IPS-20b (cell line): ENCODE results near the gene RGN.

ENCODE experiments used
- H3K27ac ChIP-seq: one replicate; pipeline ENCODE4 v1.5.1; 2013; ENCODE audit warnings: low read length
- H3K27me3 ChIP-seq: 2 replicates; pipeline ENCODE4 v1.6.1; 2013; ENCODE audit warnings: mild to moderate bottlenecking, low read length, inconsistent platforms; ENCODE audit not compliant: insufficient read depth
- H3K36me3 ChIP-seq: 2 replicates; pipeline ENCODE4 v1.6.1; 2013; ENCODE audit warnings: low read depth, mild to moderate bottlenecking, inconsistent platforms, low read length, moderate library complexity; ENCODE audit not compliant: insufficient read depth
- H3K4me1 ChIP-seq: 2 replicates; pipeline ENCODE4 v1.6.1; 2013; ENCODE audit warnings: mild to moderate bottlenecking, control low read depth, inconsistent platforms, low read length, moderate library complexity; ENCODE audit not compliant: insufficient read depth
- H3K4me3 ChIP-seq: 2 replicates; pipeline ENCODE4 v1.5.1; 2013; ENCODE audit warnings: mild to moderate bottlenecking, low read length, inconsistent platforms
- H3K9ac ChIP-seq: 2 replicates; pipeline ENCODE4 v1.6.1; 2013; ENCODE audit warnings: low read depth, mild to moderate bottlenecking, inconsistent platforms, low read length, moderate library complexity
- H3K9me3 ChIP-seq: 2 replicates; pipeline ENCODE4 v1.6.1; 2013; ENCODE audit warnings: mild to moderate bottlenecking, low read depth, low read length, inconsistent platforms; ENCODE audit not compliant: insufficient read depth

Gene RGN

GRCh38 chrX:47078129-47079043 is at the start of gene RGN:
Gene RGN (plus strand): TSS chrX:47078443. CDS start chrX:47081145, 2,702 bp downstream.
- Histone ChIP-seq H3K9ac (no peak within 1 kb of the TSS), H3K4me3 (peak within 1 kb of the TSS; percentile 47; the same call in 1 of the 2 replicates), H3K27ac (no peak within 1 kb of the TSS), H3K36me3 (no peaks in the 10 kb centered on the region), H3K9me3 (no peaks in the 10 kb centered on the region), H3K4me1 (no peaks in the 10 kb centered on the region), H3K27me3 (no peaks in the 10 kb centered on the region)

- H3K4me1 ChIP-seq: no peaks in the 10 kb centered on the region
- H3K27ac ChIP-seq: no peak overlapping the region
- H3K9me3 ChIP-seq: no peaks in the 10 kb centered on the region
- H3K9ac ChIP-seq: no peak overlapping the region
- no peak overlapping the region for H3K4me3 ChIP-seq
- H3K36me3 ChIP-seq: peaks cover 23% of the 10 kb centered on the region; the same call in 1 of the 2 replicates
- no peaks in the 10 kb centered on the region for H3K27me3 ChIP-seq
Observed at GRCh38 chrX:47030339-47030738, 47.9 kb upstream of the RGN start.

DNA sequence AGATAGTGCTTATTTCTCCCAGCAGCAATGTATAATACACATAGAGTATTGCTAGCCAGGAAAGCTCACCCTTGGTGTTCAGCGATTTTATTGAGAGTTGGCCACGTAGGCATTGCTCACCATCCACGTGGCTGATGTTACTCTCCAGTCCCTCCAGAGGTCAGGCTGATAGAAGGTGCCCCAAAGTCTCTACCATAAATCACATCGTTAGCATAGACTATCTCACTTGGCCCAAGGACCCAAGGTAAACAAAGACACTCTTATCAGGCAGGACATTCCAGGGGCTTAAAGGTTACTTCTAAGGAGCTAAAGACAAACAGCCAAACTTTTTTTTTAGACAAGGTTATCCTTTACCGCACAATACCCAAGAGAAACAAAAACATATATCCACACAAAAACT is 30.3 kb upstream of the RGN start:
- Histone ChIP-seq H3K4me1 (no peaks in the 10 kb centered on the region), H3K9me3 (no peaks in the 10 kb centered on the region), H3K9ac (no peak overlapping the region), H3K4me3 (no peak overlapping the region), H3K27me3 (no peaks in the 10 kb centered on the region), H3K36me3 (peaks cover 2% of the 10 kb centered on the region; the same call in 1 of the 2 replicates), H3K27ac (no peak overlapping the region)

GRCh38 chrX:47059142-47059874 is 18.9 kb upstream of the RGN start:
- Histone ChIP-seq H3K4me3 (no peak overlapping the region), H3K27ac (no peak overlapping the region), H3K9me3 (no peaks in the 10 kb centered on the region), H3K9ac (no peak overlapping the region), H3K36me3 (peaks cover 46% of the 10 kb centered on the region), H3K27me3 (no peaks in the 10 kb centered on the region), H3K4me1 (no peaks in the 10 kb centered on the region)

DNA sequence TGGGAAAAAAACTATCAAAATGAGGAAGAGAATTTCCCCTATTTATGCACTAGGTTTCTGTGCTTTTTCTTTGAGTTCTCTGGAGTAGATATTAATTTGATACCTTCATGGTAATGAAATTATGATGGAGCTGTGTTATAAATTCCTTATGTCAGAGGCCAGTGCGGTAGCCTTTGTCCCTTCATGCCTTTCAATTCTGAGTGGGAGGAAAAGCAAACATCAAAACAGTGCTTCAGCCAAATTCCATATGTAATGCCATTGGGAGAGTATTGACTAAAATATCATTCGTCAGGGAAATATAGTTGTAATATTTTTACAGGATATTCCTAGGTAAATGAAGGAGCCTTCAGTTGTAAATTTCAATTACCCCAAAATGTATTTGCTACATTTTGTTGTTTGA is 17.5 kb upstream of the RGN start:
- no peak overlapping the region for H3K9ac ChIP-seq
- H3K9me3 ChIP-seq: no peaks in the 10 kb centered on the region
- no peak overlapping the region for H3K4me3 ChIP-seq
- H3K27ac ChIP-seq: no peak overlapping the region
- peaks cover 37% of the 10 kb centered on the region for H3K36me3 ChIP-seq
- no peaks in the 10 kb centered on the region for H3K4me1 ChIP-seq
- no peaks in the 10 kb centered on the region for H3K27me3 ChIP-seq

- H3K9ac ChIP-seq: no peak overlapping the region
- peaks cover 30% of the 10 kb centered on the region for H3K36me3 ChIP-seq
- no peak overlapping the region for H3K27ac ChIP-seq
- no peak overlapping the region for H3K4me3 ChIP-seq
- H3K9me3 ChIP-seq: no peaks in the 10 kb centered on the region
- no peaks in the 10 kb centered on the region for H3K4me1 ChIP-seq
- H3K27me3 ChIP-seq: no peaks in the 10 kb centered on the region
Observed at GRCh38 chrX:47061238-47061919, 16.9 kb upstream of the RGN start.

GRCh38 chrX:47063179-47063578 is 15.1 kb upstream of the RGN start:
- H3K9me3 ChIP-seq: no peaks in the 10 kb centered on the region
- H3K27ac ChIP-seq: no peak overlapping the region
- no peaks in the 10 kb centered on the region for H3K27me3 ChIP-seq
- H3K4me1 ChIP-seq: no peaks in the 10 kb centered on the region
- no peak overlapping the region for H3K9ac ChIP-seq
- H3K4me3 ChIP-seq: no peak overlapping the region
- peaks cover 14% of the 10 kb centered on the region; the same call in 1 of the 2 replicates for H3K36me3 ChIP-seq

GRCh38 chrX:47068214-47068613 is 10.0 kb upstream of the RGN start:
- H3K36me3 ChIP-seq: no peaks in the 10 kb centered on the region
- H3K4me3 ChIP-seq: no peak overlapping the region
- no peak overlapping the region for H3K27ac ChIP-seq
- H3K9ac ChIP-seq: no peak overlapping the region
- no peaks in the 10 kb centered on the region for H3K9me3 ChIP-seq
- no peaks in the 10 kb centered on the region for H3K27me3 ChIP-seq
- H3K4me1 ChIP-seq: no peaks in the 10 kb centered on the region

GRCh38 chrX:47068720-47069119 is 9.5 kb upstream of the RGN start:
- H3K36me3 ChIP-seq: no peaks in the 10 kb centered on the region
- H3K9ac ChIP-seq: no peak overlapping the region
- no peaks in the 10 kb centered on the region for H3K4me1 ChIP-seq
- H3K27me3 ChIP-seq: no peaks in the 10 kb centered on the region
- no peak overlapping the region for H3K4me3 ChIP-seq
- no peaks in the 10 kb centered on the region for H3K9me3 ChIP-seq
- H3K27ac ChIP-seq: no peak overlapping the region

- no peaks in the 10 kb centered on the region for H3K36me3 ChIP-seq
- H3K9me3 ChIP-seq: no peaks in the 10 kb centered on the region
- no peaks in the 10 kb centered on the region for H3K27me3 ChIP-seq
- H3K27ac ChIP-seq: no peak overlapping the region
- no peak overlapping the region for H3K9ac ChIP-seq
- H3K4me3 ChIP-seq: no peak overlapping the region
- H3K4me1 ChIP-seq: no peaks in the 10 kb centered on the region
Observed at GRCh38 chrX:47080215-47080914, 2.1 kb downstream of the RGN start.

DNA sequence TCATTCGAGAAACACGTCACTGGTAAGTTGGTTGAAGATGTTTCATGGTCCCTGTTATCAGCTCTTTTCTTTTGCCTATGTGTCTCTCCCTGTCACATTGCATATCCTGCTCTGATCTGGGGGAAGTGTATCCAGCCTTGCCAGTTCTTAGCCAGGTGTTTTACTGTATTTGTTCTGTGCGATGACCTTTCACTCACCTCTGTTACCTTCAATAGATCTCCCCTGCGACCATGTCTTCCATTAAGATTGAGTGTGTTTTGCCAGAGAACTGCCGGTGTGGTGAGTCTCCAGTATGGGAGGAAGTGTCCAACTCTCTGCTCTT is 2.6 kb downstream of the RGN start:
- H3K9me3 ChIP-seq: no peaks in the 10 kb centered on the region
- no peak overlapping the region for H3K9ac ChIP-seq
- H3K36me3 ChIP-seq: no peaks in the 10 kb centered on the region
- H3K27me3 ChIP-seq: no peaks in the 10 kb centered on the region
- no peak overlapping the region for H3K27ac ChIP-seq
- no peaks in the 10 kb centered on the region for H3K4me1 ChIP-seq
- H3K4me3 ChIP-seq: no peak overlapping the region
